HCT116 (cell line): ENCODE results near the gene ACTN2. TPM values are rescaled to one million over a fixed set of nuclear protein-coding genes. Genes with fewer than 3 reads are reported as not detected.

Experiments
- ATAC-seq: fragments of 200-7000 bp; cut with Tn5 transposase; 2 replicates; pipeline ENCODE4 v1.9.1; 2020; ENCODE audit warnings: mild to moderate bottlenecking, moderate library complexity
- BruUV-seq: library from RNA; stranded (reverse); fragments of 400-500 nt; replicated peaks from 2 replicates; lab custom pipeline; 2021; lab: Mats Ljungman, UMichigan
- CTCF ChIA-PET: fragments of 300-600 bp; sonication (Branson Sonifier 250); formaldehyde crosslinking; loops from one replicate; lab custom pipeline; 2021; ENCODE audit warnings: antibody characterized with exemption; lab: Charles Lee
- POLR2A ChIA-PET: fragments of 300-600, 350-600 bp; sonication (Branson Sonifier 250); formaldehyde crosslinking; loops from one replicate; lab custom pipeline; 2021; ENCODE audit warnings: antibody characterized with exemption; lab: Charles Lee
- RAD21 ChIA-PET, 2 experiments: fragments of 300-600 bp; sonication (Branson Sonifier 250); formaldehyde crosslinking; loops; one replicate each; lab custom pipeline; 2023; ENCODE audit warnings: low total read pairs in 2 of 2; ENCODE audit not compliant: uncharacterized antibody in 2 of 2, unreplicated experiment in 2 of 2, low non-redundant PET in 1 of 2; lab: Charles Lee
- DNase-seq: peaks from one replicate; pipeline ENCODE4 v3.0.0-alpha.2; 2010; ENCODE audit warnings: low read depth, low spot score
- H2AFZ ChIP-seq: fragments of 200-600 bp; shearing (Covaris generic), sonication (generic); 2 replicates; pipeline ENCODE4 v1.6.1; 2017; ENCODE audit warnings: low read depth, mixed run types, mixed read lengths, antibody characterized with exemption, low read length; ENCODE audit not compliant: poor library complexity, severe bottlenecking
- H3K27ac ChIP-seq: 2 replicates; pipeline ENCODE4 v1.5.1; 2012; ENCODE audit warnings: low read depth, low read length
- H3K27me3 ChIP-seq: fragments of 200-600 bp; sonication (generic); 2 replicates; pipeline ENCODE4 v1.6.1; 2016; ENCODE audit warnings: mixed run types, low read length, mixed read lengths; ENCODE audit not compliant: insufficient read depth
- H3K36me3 ChIP-seq, 2 experiments: fragments of 200-500 bp in 1 of 2; fragments of 200-600 bp in 1 of 2; sonication (Bioruptor generic) in 1 of 2; sonication (generic) in 1 of 2; 2 replicates each; pipeline versions ENCODE4 v1.5.1 to v1.6.1; 2014 to 2016; ENCODE audit warnings: low read length in 2 of 2, inconsistent platforms in 1 of 2, mixed read lengths in 1 of 2, mixed run types in 1 of 2; ENCODE audit not compliant: insufficient read depth in 2 of 2, control insufficient read depth in 1 of 2
- H3K4me1 ChIP-seq, 2 experiments: fragments of 200-600 bp in 1 of 2; sonication (generic) in 1 of 2; 2 replicates each; pipeline versions ENCODE4 v1.5.1 to v1.6.1; 2012 to 2017; ENCODE audit warnings: low read length in 2 of 2, inconsistent platforms in 1 of 2, mild to moderate bottlenecking in 1 of 2, mixed read lengths in 1 of 2, mixed run types in 1 of 2, moderate library complexity in 1 of 2; ENCODE audit not compliant: insufficient read depth in 2 of 2, control insufficient read depth in 1 of 2
- H3K4me2 ChIP-seq: fragments of 200-600 bp; sonication (generic); 2 replicates; pipeline ENCODE4 v1.6.1; 2017; ENCODE audit warnings: mixed run types, low read length, mixed read lengths
- H3K4me3 ChIP-seq, 2 experiments: fragments of 200-600 bp in 1 of 2; sonication (generic) in 1 of 2; replicated peaks in 1 of 2; 2 replicates each; pipeline ENCODE4 v1.5.1; 2011 to 2016; ENCODE audit warnings: low read length in 2 of 2, control low read depth in 1 of 2, low read depth in 1 of 2, mild to moderate bottlenecking in 1 of 2, mixed read lengths in 1 of 2, mixed run types in 1 of 2
- H3K79me2 ChIP-seq: fragments of 200-600 bp; sonication (generic); 2 replicates; pipeline ENCODE4 v1.6.1; 2017; ENCODE audit warnings: mild to moderate bottlenecking, mixed run types, low read length, moderate library complexity, mixed read lengths; ENCODE audit not compliant: insufficient read depth
- H3K9ac ChIP-seq: fragments of 200-600 bp; sonication (generic); 2 replicates; pipeline ENCODE4 v1.6.1; 2016; ENCODE audit warnings: low read length, mixed read lengths
- H3K9me2 ChIP-seq: fragments of 200-600 bp; sonication (generic), shearing (Covaris generic); 2 replicates; pipeline ENCODE4 v1.6.1; 2017; ENCODE audit warnings: mixed run types, mild to moderate bottlenecking, moderate library complexity; ENCODE audit not compliant: insufficient read depth
- H3K9me3 ChIP-seq, 2 experiments: fragments of 200-500 bp in 1 of 2; fragments of 200-600 bp in 1 of 2; sonication (Bioruptor generic) in 1 of 2; sonication (generic) in 1 of 2; 2 replicates each; pipeline ENCODE4 v1.6.1; 2014 to 2017; ENCODE audit warnings: low read length in 2 of 2, mixed read lengths in 2 of 2, inconsistent platforms in 1 of 2, low read depth in 1 of 2, mild to moderate bottlenecking in 1 of 2, mixed run types in 1 of 2, moderate library complexity in 1 of 2; ENCODE audit not compliant: control insufficient read depth in 1 of 2, insufficient read depth in 1 of 2
- H4K20me1 ChIP-seq: fragments of 200-600 bp; sonication (generic), shearing (Covaris generic); 2 replicates; pipeline ENCODE4 v1.6.1; 2017; ENCODE audit warnings: mixed run types, mild to moderate bottlenecking, moderate library complexity; ENCODE audit not compliant: insufficient read depth
- CBX3 ChIP-seq: IDR thresholded peaks from 2 replicates; pipeline ENCODE4 v1.6.1; 2012; ENCODE audit warnings: low read depth
- CEBPB ChIP-seq: IDR thresholded peaks from 2 replicates; pipeline ENCODE4 v1.6.1; 2012; ENCODE audit warnings: low read depth
- CTCF ChIP-seq, 3 experiments: fragments of 200-600 bp in 1 of 3; sonication (generic) in 1 of 3; IDR thresholded peaks in 2 of 3; conservative IDR thresholded peaks in 1 of 3; 2 replicates each; pipeline ENCODE4 v1.5.1; 2012 to 2017; ENCODE audit warnings: low read depth in 2 of 3, low read length in 2 of 3, antibody characterized with exemption in 1 of 3, borderline replicate concordance in 1 of 3, control low read depth in 1 of 3, mild to moderate bottlenecking in 1 of 3, mixed read lengths in 1 of 3, mixed run types in 1 of 3, moderate library complexity in 1 of 3; ENCODE audit not compliant: insufficient read depth in 1 of 3
- EGR1 ChIP-seq: IDR thresholded peaks from 2 replicates; pipeline ENCODE4 v1.6.1; 2012; ENCODE audit warnings: low read depth
- EZH2 ChIP-seq: fragments of 200-600 bp; sonication (generic); IDR thresholded peaks from 2 replicates; pipeline ENCODE4 v1.6.1; 2017; ENCODE audit warnings: antibody characterized with exemption, mixed run types
- FOSL1 ChIP-seq: IDR thresholded peaks from 2 replicates; pipeline ENCODE4 v1.6.1; 2012; ENCODE audit warnings: low read depth
- JUND ChIP-seq: IDR thresholded peaks from 2 replicates; pipeline ENCODE4 v1.6.1; 2012
- MAX ChIP-seq: IDR thresholded peaks from 2 replicates; pipeline ENCODE4 v1.6.1; 2012
- POLR2A ChIP-seq: IDR thresholded peaks from 2 replicates; pipeline ENCODE4 v1.7.0; 2011; ENCODE audit warnings: borderline replicate concordance; ENCODE audit not compliant: insufficient read depth, insufficient read length; ENCODE audit errors: extremely low read depth
- POLR2AphosphoS5 ChIP-seq: IDR thresholded peaks from 2 replicates; pipeline ENCODE4 v1.6.1; 2011; ENCODE audit warnings: mild to moderate bottlenecking, low read depth, low read length, moderate library complexity
- RAD21 ChIP-seq: IDR thresholded peaks from 2 replicates; pipeline ENCODE4 v1.6.1; 2012; ENCODE audit warnings: low read depth, mild to moderate bottlenecking
- SIN3A ChIP-seq: IDR thresholded peaks from 2 replicates; pipeline ENCODE4 v1.6.1; 2012; ENCODE audit warnings: low read depth
- SP1 ChIP-seq: IDR thresholded peaks from 2 replicates; pipeline ENCODE4 v1.6.1; 2012; ENCODE audit warnings: low read depth
- SRF ChIP-seq: IDR thresholded peaks from 2 replicates; pipeline ENCODE4 v1.6.1; 2012; ENCODE audit warnings: low read depth
- TCF7L2 ChIP-seq: IDR thresholded peaks from 2 replicates; pipeline ENCODE4 v1.7.0; 2011; ENCODE audit warnings: borderline replicate concordance, inconsistent platforms; ENCODE audit not compliant: insufficient read depth, insufficient read length; ENCODE audit errors: extremely low read depth
- YY1 ChIP-seq: IDR thresholded peaks from 2 replicates; pipeline ENCODE4 v1.6.1; 2011; ENCODE audit warnings: low read length, low read depth, moderate library complexity, mild to moderate bottlenecking; ENCODE audit not compliant: insufficient replicate concordance; ENCODE audit errors: extremely low read depth
- ZFX ChIP-seq: fragments of 450-650 bp; IDR thresholded peaks from 2 replicates; pipeline ENCODE4 v1.6.1; 2017
- ZNF274 ChIP-seq: fragments of 200-500 bp; sonication (Bioruptor generic); IDR thresholded peaks from 2 replicates; pipeline ENCODE4 v1.6.1; 2014; ENCODE audit warnings: mild to moderate bottlenecking, low read depth, low read length, inconsistent platforms
- intact Hi-C: fragments of 100-400 bp; cut with micrococcal nuclease; formaldehyde crosslinking; loops from 2 replicates; pipeline ENCODE4 v1.10.0; 2022
- total RNA-seq: library from RNA; stranded (reverse); gene quantifications from one replicate; pipeline ENCODE4 v1.2.1, GENCODE V29; 2021; ENCODE audit not compliant: unreplicated experiment
- TF ChIP-seq, protein P1 (sequence below): IDR thresholded peaks from 2 replicates; pipeline ENCODE4 v1.6.1; 2012; ENCODE audit warnings: low read depth
- TF ChIP-seq, protein P2 (sequence below): IDR thresholded peaks from 2 replicates; pipeline ENCODE4 v1.6.1; 2012

The ACTN2 gene
- total RNA-seq, 1 experiment from 2014 or later, result 0.20 TPM

DNA sequence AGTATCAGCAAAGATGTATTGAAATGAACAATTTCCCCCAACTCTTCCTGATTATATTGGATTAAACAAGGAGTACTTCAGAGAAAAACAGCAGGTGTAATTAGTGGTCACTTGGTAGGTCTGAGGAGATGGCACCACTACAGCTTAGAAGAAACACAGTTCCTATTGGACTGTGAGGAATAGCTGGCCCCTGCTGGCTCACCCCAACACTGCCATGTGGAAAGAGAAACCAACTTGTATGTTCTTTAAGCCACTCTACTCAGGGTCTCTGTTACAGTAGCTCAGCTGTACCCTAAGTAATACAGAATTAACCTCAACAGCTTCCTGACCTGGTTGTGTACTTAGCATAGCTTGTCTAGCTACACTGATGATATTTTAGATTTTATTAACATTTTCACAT, 82.3 kb downstream of the ACTN2 start:
- ChIA-PET RAD21 (no interaction called here), POLR2A (no interaction called here), CTCF (interaction anchor here (1.7 to 2.2 kb wide), 2 partner anchors 9 to 14 kb away, joined by 4 to 10 read pairs; no protein-coding TSS in a partner anchor)
- no peak overlapping the region for H2AFZ ChIP-seq
- no peaks in the 10 kb centered on the region for H3K9me3 ChIP-seq
- H3K79me2 ChIP-seq, result no peaks in the 10 kb centered on the region
- no peaks in the 10 kb centered on the region for H3K4me1 ChIP-seq
- H3K27me3 ChIP-seq, result no peaks in the 10 kb centered on the region
- H3K4me3 ChIP-seq, result no peak overlapping the region
- intact Hi-C loops, result no loop called here
- no peak overlapping the region for H3K9ac ChIP-seq
- DNase-seq (no peak), ATAC-seq (peak; percentile 53)
- no peaks in the 10 kb centered on the region for H3K36me3 ChIP-seq
- no TSS peak for BruUV-seq
- no peaks in the 10 kb centered on the region for H4K20me1 ChIP-seq
- TF ChIP-seq ZNF274 (no peak), EGR1 (no peak), JUND (no peak), TCF7L2 (no peak), POLR2A (no peak), CTCF (IDR thresholded peaks at IDR 0.05 in 2 of 3, conservative IDR thresholded peaks at IDR 0.05 in 1 of 3; ENCODE audit: borderline replicate concordance in 1 of 3, insufficient read depth in 1 of 3, low read depth in 2 of 3, low read length in 2 of 3) (no peak), YY1 (no peak), POLR2AphosphoS5 (no peak), CBX3 (no peak), SP1 (no peak), CEBPB (no peak), ZFX (no peak), SRF (no peak), SIN3A (no peak), EZH2 (no peak), RAD21 (no peak), FOSL1 (no peak), MAX (no peak)
- TF ChIP-seq, protein P1, sequence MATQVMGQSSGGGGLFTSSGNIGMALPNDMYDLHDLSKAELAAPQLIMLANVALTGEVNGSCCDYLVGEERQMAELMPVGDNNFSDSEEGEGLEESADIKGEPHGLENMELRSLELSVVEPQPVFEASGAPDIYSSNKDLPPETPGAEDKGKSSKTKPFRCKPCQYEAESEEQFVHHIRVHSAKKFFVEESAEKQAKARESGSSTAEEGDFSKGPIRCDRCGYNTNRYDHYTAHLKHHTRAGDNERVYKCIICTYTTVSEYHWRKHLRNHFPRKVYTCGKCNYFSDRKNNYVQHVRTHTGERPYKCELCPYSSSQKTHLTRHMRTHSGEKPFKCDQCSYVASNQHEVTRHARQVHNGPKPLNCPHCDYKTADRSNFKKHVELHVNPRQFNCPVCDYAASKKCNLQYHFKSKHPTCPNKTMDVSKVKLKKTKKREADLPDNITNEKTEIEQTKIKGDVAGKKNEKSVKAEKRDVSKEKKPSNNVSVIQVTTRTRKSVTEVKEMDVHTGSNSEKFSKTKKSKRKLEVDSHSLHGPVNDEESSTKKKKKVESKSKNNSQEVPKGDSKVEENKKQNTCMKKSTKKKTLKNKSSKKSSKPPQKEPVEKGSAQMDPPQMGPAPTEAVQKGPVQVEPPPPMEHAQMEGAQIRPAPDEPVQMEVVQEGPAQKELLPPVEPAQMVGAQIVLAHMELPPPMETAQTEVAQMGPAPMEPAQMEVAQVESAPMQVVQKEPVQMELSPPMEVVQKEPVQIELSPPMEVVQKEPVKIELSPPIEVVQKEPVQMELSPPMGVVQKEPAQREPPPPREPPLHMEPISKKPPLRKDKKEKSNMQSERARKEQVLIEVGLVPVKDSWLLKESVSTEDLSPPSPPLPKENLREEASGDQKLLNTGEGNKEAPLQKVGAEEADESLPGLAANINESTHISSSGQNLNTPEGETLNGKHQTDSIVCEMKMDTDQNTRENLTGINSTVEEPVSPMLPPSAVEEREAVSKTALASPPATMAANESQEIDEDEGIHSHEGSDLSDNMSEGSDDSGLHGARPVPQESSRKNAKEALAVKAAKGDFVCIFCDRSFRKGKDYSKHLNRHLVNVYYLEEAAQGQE, result no peak
- TF ChIP-seq, protein P2, sequence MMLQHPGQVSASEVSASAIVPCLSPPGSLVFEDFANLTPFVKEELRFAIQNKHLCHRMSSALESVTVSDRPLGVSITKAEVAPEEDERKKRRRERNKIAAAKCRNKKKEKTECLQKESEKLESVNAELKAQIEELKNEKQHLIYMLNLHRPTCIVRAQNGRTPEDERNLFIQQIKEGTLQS, result no peak
- H3K4me2 ChIP-seq, result no peak overlapping the region
- no peaks in the 10 kb centered on the region for H3K9me2 ChIP-seq
- H3K27ac ChIP-seq, result no peak overlapping the region
